Stimulated activated CD4-positive, alpha-beta T cell treated with anti-CD3 and anti-CD28 coated beads, Interleukin-12 subunit alpha, Interleukin-12 subunit beta, amount 100 ng/mL, for 24 hours (primary cell): ENCODE measurements around the gene AHCYL2.
"Not testable (repeated sequence)": the region's sequence is repeated elsewhere in the genome, so short reads cannot be mapped to it uniquely, and the experiment has no call there.

Experiments
- DNase-seq, 2 experiments: peaks; one replicate each; pipeline ENCODE4 v3.0.0-alpha.2; 2020; ENCODE audit warnings: low read depth in 2 of 2

AHCYL2 gene

GRCh38 chr7:129351320-129351719, 126.5 kb downstream of the AHCYL2 start:
- DNase-seq = no peak

- DNase-seq = not testable (repeated sequence)
Observed at GRCh38 chr7:129353104-129353503, 128.3 kb downstream of the AHCYL2 start.

GRCh38 chr7:129354428-129355157, 129.8 kb downstream of the AHCYL2 start:
- no peak for DNase-seq

GRCh38 chr7:129356176-129356575, 131.3 kb downstream of the AHCYL2 start:
- DNase-seq = no peak

- DNase-seq = no peak
Observed at GRCh38 chr7:129359176-129359575, 134.3 kb downstream of the AHCYL2 start.

GRCh38 chr7:129359638-129360037, 134.8 kb downstream of the AHCYL2 start:
- no peak for DNase-seq

- DNase-seq = no peak
Observed at GRCh38 chr7:129361771-129362170, 136.9 kb downstream of the AHCYL2 start.

- DNase-seq = no peak
Observed at GRCh38 chr7:129362496-129362895, 137.7 kb downstream of the AHCYL2 start.

- DNase-seq = no peak
Observed at GRCh38 chr7:129367349-129367699, 142.5 kb downstream of the AHCYL2 start.

GRCh38 chr7:129367700-129368388, 143.0 kb downstream of the AHCYL2 start:
- DNase-seq = peak; percentile 51 to 75

GRCh38 chr7:129368389-129368986, 143.7 kb downstream of the AHCYL2 start:
- DNase-seq = peak in 1 of 2 experiments; percentile 3

- DNase-seq = not testable (repeated sequence)
Observed at GRCh38 chr7:129369447-129369846, 144.6 kb downstream of the AHCYL2 start.

GRCh38 chr7:129370812-129371211, 146.0 kb downstream of the AHCYL2 start:
- DNase-seq = no peak

GRCh38 chr7:129371487-129371886, 146.7 kb downstream of the AHCYL2 start:
- DNase-seq = no peak

- DNase-seq = no peak
Observed at GRCh38 chr7:129373651-129374428, 149.0 kb downstream of the AHCYL2 start.

- no peak for DNase-seq
Observed at GRCh38 chr7:129375141-129375938, 150.5 kb downstream of the AHCYL2 start.

GRCh38 chr7:129376076-129376777, 151.4 kb downstream of the AHCYL2 start:
- DNase-seq = peak; percentile 15 to 59

GRCh38 chr7:129376778-129377700, 152.2 kb downstream of the AHCYL2 start:
- DNase-seq = no peak

GRCh38 chr7:129381710-129382484, 157.1 kb downstream of the AHCYL2 start:
- no peak for DNase-seq
